GM19239 (cell line): ENCODE measurements around the gene CYP24A1.
"Not testable (repeated sequence)": the region's sequence is repeated elsewhere in the genome, so short reads cannot be mapped to it uniquely, and the experiment has no call there.

Experiments used
- DNase-seq: peaks from one replicate; pipeline ENCODE4 v3.0.0; 2011; ENCODE audit warnings: low spot score; ENCODE audit not compliant: insufficient read length
- FAIRE-seq: peaks from 2 replicates; lab custom pipeline; 2011; peaks lifted over from hg19 to GRCh38; lab: Jason Lieb, UNC

Gene CYP24A1

GRCh38 chr20:54140067-54140466 is 33.7 kb downstream of the CYP24A1 start:
- DNase-seq (no peak), FAIRE-seq (no peak)

- DNase-seq (no peak), FAIRE-seq (no peak)
Observed at GRCh38 chr20:54139188-54139587, 34.6 kb downstream of the CYP24A1 start.

DNA sequence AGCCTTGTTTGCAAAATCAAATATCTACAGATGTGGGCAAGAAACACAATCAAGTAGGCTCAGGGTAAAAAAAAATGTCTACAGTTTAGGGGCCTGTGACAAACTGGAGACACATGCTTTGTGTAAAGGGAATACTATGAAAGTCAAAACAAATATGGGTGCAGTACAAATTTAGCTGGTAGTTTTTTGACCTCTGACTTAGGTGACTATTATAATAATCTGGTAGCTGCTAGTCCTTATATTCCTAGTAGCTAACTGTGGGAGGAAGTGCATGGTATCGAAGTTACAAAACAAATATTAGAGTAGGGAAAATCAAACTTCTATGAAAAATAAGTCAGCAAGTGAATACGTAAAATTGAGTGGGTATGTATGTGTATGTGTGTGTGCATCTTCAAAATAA is 35.4 kb downstream of the CYP24A1 start:
- DNase-seq (no peak), FAIRE-seq (no peak)

DNA sequence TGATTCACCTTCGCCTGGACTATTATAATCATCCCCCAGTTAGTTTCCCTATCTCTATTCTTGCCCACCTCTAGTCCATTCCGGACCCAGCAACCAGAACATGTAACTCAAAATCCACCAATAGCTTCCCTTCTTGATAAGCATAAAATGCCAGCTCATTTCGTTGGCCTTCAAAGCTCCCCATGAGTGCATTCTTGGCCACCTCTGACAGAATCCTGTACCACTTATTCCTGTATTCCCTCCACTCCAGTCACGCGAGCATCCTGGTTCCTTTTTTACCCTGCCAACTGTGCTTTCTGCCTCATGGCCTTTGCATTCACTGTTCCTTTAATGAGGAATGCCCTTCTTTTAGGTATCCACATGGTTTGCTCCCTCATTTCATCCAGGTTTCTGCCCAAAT is 36.7 kb downstream of the CYP24A1 start:
- DNase-seq (no peak), FAIRE-seq (no peak)

DNA sequence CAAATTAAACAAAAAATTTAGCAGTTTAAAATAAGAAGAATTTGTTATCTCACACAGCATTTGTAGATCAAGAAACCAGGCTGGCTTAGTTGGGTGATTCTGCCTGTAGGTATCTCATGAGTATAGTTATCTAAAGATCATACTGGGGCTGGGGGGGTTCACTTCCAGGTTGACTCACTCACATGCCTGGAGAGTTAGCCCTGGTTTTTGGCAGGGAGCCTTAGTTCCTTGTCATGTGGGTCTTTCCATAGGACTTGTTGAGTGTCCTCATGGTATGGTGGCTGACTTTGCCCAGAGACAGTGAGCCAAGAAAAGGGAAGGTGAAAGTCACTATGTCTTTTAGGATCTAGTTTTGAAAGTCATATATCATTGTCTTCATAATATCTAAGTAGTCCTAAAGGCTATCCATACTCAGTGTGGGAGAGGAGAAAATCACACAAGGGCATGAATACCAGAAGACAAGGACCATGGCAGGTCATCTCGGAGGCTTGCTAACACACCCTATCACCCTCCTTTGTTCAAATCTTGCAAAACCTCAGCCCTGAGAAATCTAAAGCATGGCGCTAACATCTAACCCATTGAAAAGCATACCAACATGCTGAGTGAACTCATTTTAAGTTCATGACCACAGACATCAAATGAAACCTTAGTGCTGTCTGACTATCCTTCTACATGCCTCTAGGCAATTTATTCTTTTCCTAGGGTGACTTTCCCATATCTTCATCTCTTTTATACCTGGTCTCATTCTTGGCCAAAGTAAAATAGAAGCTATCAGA is 39.2 kb downstream of the CYP24A1 start:
- FAIRE-seq (no peak), DNase-seq (no peak)

DNA sequence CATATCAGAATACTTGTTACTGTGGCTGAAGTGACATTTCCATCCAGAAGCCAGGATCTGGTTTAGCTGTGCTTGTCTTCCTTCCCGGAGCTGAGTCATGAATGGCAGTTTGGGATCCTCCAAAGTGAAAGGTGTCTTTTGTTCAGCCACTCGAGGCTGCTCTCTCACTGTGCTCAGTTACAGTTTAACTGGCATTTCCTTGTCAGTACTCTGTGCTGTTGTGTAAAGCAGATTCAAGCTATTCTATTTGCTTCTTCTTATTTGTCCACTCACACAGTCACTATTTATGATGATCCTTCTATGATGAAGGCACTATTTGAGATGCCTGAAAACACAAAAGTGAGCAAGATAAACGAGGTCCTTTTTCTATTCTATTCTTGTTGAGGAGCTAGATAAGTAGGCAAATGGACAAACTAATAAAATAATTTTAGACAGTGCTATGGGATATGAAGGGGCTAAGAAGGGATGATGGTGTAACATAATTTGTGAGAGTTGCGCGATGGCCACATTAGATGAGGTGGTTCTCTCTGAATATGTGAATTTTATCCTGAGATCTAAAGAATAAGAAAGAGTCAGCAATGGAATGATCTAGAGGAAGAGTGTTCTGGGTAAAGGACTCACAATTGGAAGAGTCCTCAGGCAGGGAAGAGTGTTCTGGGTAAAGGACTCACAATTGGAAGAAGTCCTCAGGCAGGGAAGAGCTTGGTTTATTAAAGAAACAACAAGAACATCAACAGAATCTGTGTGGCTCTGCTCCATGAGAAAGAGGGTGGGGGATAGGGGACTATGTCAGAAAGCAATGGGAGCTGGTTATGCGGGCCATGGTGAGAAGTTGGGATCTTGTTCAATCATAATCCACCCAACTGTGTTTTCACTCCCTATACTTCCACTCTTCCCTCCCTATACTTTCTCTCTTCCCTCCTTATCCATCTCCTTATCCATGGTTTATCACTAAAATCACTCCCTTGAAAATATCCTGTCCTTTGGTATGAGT is 40.1 kb downstream of the CYP24A1 start:
- FAIRE-seq (no peak), DNase-seq (no peak)

GRCh38 chr20:54132612-54133433 is 41.0 kb downstream of the CYP24A1 start:
- no peak for FAIRE-seq

DNA sequence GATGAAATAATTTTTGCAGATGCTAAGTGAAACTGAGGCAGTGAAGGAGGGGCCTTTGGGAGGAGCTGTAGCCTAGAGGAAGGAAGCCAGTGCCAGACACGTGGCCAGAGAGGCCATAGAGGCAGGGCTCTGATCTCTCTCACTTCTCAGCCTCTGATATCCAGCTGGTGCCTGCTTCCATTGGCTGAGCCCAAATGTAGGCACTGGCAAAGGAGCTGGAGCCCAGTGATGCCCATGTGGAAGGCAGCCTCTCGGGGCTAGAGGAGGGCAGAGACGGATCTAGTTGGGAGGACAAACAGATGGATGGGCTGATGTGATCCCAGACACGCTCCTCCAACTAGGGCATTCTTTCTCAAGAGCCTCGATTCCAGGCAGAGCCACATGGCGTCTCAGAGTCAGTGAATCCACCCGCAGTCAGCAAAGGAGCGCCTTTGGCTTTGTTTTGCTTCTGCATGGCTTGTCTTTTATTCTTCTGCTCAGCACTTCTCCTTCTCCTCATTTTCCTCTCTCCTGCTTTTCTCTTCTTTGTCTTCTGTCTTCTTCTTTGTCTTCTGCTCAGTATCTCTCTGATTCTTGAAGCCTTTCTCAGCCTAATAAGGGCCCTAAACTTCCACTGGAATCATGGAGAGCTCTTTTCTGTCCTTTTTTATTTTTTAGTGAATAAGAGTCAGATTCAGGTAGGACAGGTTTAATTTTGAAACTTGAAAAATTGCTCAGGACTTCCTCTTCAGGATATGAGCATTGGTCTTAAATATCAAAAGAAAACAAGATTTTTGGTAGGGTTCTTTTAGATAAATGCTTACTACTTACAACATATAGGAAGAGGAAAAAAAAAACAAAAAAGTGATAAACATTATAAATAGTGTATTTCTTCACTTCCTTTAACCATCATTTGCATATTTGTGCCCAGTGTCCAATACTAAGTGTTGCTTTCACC is 41.8 kb downstream of the CYP24A1 start:
- FAIRE-seq (peak; percentile 11), DNase-seq (no peak)

More at GRCh38 chr20:54132612-54133433, 41.0 kb downstream of the CYP24A1 start:
- DNase-seq: no peak

DNA sequence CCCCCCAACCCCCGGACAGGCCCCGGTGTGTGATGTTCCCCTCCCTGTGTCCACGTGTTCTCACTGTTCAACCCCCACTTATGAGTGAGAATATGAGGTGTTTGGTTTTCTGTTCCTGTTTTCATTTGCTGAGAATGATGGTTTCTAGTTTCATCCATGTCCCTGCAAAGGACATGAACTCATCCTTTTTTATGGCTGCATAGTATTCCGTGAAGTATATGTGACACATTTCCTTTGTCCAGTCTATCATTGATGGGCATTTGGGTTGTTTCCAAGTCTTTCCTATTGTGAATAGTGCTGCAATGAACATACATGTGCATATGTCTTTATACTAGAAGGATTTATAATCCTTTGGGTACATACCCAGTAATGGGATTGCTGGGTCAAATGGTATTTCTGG is 42.7 kb downstream of the CYP24A1 start:
- not testable (repeated sequence) for DNase-seq

GRCh38 chr20:54129350-54129749 is 44.4 kb downstream of the CYP24A1 start:
- DNase-seq (no peak), FAIRE-seq (no peak)

More for the DNA sequence above, 42.7 kb downstream of the CYP24A1 start:
- not testable (repeated sequence) for FAIRE-seq

GRCh38 chr20:54127855-54128574 is 45.8 kb downstream of the CYP24A1 start:
- DNase-seq: no peak
- no peak for FAIRE-seq

GRCh38 chr20:54126806-54127655 is 46.8 kb downstream of the CYP24A1 start:
- DNase-seq (no peak), FAIRE-seq (no peak)

DNA sequence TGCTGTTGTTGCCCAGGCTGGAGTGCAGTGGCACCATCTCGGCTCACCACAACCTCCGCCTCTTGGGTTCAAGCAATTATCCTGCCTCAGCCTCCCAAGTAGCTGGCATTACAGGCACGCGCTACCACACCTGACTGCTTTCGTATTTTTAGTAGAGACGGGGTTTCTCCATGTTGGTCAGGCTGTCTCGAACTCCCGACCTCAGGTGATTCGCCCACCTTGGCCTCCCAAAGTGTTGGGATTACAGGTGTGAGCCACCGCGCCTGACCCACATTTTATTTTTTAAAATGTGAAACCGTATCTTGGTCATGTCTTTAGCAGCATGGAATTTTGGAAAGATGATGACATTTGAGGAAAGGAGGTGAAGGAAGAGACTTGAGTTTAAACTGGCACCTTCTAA is 47.5 kb downstream of the CYP24A1 start:
- DNase-seq, FAIRE-seq: not testable (repeated sequence)

GRCh38 chr20:54123587-54124180 is 50.1 kb downstream of the CYP24A1 start:
- FAIRE-seq: no peak
- no peak for DNase-seq

GRCh38 chr20:54122681-54123586 is 50.9 kb downstream of the CYP24A1 start:
- DNase-seq (no peak), FAIRE-seq (no peak)

DNA sequence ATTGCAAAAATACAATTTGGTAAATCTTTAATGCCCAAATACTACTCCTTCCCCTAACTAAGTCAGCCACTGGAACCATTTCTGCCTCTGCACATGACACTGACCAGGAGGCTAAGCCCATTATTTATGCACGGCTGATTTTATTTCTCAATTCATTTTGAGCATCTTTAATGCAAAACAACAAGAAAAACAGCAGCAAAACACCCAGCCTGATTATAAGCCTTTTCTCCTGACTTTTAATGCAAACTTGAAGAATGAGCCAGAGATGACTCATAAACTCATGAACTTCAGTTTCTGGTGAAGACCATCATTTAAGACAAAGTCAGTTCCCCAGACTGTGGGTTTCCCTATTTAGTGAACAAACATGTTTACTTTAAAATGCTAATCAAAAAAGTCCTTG is 51.6 kb downstream of the CYP24A1 start:
- no peak for FAIRE-seq

More for the DNA sequence above, 51.6 kb downstream of the CYP24A1 start:
- no peak for DNase-seq
